Measurements from ENCODE around the gene NOL4L. TPM values are rescaled to one million over a fixed set of nuclear protein-coding genes. Genes with fewer than 3 reads are reported as not detected.
A peak's percentile ranks its signal among the peaks of the same experiment; 100 is the strongest.

Gene NOL4L
- total and polyA plus RNA-seq, 4 donors = 7.9 to 20.6 (median 12.2) TPM

GRCh38 chr20:32535316-32535952, 49.7 kb downstream of the NOL4L start:
- ATAC-seq (ENCODE audit: insufficient read depth, low FRiP score) (no peak), DNase-seq (no peak)
- Histone ChIP-seq H3K4me3 (no peak overlapping the region), H3K27me3 (ENCODE audit: control insufficient read depth in 3 of 3, insufficient read depth in 3 of 3, low read length in 2 of 3) (no peaks in the 10 kb centered on the region), H3K9me3 (ENCODE audit: control insufficient read depth in 4 of 4, insufficient read depth in 3 of 4, low read length in 3 of 4) (no peaks in the 10 kb centered on the region), H3K27ac (ENCODE audit: low read depth in 1 of 2, low read length in 1 of 2) (peak overlapping the region in 1 of 2 donors; percentile 10), H3K36me3 (ENCODE audit: control insufficient read depth in 4 of 4, insufficient read depth in 4 of 4, low read length in 4 of 4) (no peaks in the 10 kb centered on the region), H3K4me1 (ENCODE audit: control insufficient read depth in 5 of 5, insufficient read depth in 5 of 5, low read length in 5 of 5) (peaks cover 0 to 22% (median 16%) of the 10 kb centered on the region in 5 donors), H3K9ac (ENCODE audit: insufficient read depth in 1 of 2, low read length in 2 of 2) (no peak overlapping the region)
- TF ChIP-seq, protein P1, sequence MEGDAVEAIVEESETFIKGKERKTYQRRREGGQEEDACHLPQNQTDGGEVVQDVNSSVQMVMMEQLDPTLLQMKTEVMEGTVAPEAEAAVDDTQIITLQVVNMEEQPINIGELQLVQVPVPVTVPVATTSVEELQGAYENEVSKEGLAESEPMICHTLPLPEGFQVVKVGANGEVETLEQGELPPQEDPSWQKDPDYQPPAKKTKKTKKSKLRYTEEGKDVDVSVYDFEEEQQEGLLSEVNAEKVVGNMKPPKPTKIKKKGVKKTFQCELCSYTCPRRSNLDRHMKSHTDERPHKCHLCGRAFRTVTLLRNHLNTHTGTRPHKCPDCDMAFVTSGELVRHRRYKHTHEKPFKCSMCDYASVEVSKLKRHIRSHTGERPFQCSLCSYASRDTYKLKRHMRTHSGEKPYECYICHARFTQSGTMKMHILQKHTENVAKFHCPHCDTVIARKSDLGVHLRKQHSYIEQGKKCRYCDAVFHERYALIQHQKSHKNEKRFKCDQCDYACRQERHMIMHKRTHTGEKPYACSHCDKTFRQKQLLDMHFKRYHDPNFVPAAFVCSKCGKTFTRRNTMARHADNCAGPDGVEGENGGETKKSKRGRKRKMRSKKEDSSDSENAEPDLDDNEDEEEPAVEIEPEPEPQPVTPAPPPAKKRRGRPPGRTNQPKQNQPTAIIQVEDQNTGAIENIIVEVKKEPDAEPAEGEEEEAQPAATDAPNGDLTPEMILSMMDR (IDR thresholded peaks at IDR 0.05; ENCODE audit: control extremely low read depth, extremely low read depth) = no peak
- 37 to 64% methylated on average over 18 of the region's 18 CpGs for WGBS, 2 donors

DNA sequence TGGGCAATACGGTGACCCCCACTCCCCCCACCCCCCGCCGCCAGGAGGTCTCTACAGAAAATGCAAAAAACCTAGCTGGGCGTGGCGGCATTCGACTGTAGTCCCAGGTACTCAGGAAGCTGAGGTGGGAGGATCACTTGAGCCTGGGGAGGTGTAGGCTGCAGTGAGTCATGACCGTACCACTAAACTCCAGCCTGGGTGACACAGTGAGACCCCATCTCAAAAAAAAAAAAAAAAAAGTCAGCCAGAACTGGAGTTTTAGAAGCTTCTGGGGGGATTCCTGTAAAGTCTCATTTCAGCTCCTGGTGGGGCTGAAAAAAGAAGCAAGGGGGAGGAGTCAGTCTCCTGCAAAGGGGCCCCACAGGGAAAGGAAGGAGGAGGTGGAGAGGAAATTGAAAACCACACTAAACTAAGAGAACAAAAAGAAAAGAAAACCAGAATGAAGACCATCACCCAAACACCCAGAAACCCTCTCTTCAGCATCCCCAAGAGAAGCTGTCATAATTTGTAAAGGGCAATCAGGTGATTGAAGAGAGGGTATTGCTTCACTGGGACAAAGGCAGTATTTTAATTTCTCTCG, 50.4 kb downstream of the NOL4L start:
- H3K9ac ChIP-seq (ENCODE audit: insufficient read depth in 1 of 2, low read length in 2 of 2) = no peak overlapping the region
- ATAC-seq (ENCODE audit: insufficient read depth, low FRiP score) = no peak

DNA sequence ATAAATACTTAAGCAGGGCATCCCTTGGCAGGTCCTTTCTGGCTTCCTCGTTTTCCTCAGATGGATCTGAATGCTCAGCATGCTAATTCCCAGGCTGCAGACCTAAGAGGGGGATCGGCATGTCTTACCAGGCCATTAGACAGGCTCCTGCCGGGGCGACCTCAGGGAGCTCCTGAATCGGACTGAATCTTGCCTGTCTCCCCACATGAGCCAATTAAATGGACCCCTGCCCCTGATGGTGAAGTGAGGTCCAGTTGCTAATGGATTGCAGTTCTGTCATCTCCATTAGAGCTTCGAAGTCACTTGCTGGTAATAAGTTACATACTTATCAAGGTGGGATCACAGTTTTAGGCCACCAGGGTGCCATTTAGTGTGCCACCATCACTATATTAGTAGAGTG, 51.4 kb downstream of the NOL4L start:
- Histone ChIP-seq H3K9me3 (ENCODE audit: control insufficient read depth in 4 of 4, insufficient read depth in 3 of 4, low read length in 3 of 4) (no peaks in the 10 kb centered on the region), H3K27me3 (ENCODE audit: control insufficient read depth in 3 of 3, insufficient read depth in 3 of 3, low read length in 2 of 3) (no peaks in the 10 kb centered on the region), H3K4me1 (ENCODE audit: control insufficient read depth in 5 of 5, insufficient read depth in 5 of 5, low read length in 5 of 5) (peaks cover 0 to 21% (median 11%) of the 10 kb centered on the region in 5 donors), H3K27ac (ENCODE audit: low read depth in 1 of 2, low read length in 1 of 2) (no peak overlapping the region), H3K4me3 (no peak overlapping the region), H3K9ac (ENCODE audit: insufficient read depth in 1 of 2, low read length in 2 of 2) (no peak overlapping the region), H3K36me3 (ENCODE audit: control insufficient read depth in 4 of 4, insufficient read depth in 4 of 4, low read length in 4 of 4) (no peaks in the 10 kb centered on the region)
- ATAC-seq (ENCODE audit: insufficient read depth, low FRiP score) (no peak), DNase-seq (no peak)
- WGBS, 2 donors = 90 to 96% methylated on average over 6 of the region's 6 CpGs
- TF ChIP-seq, protein P1 (IDR thresholded peaks at IDR 0.05; ENCODE audit: control extremely low read depth, extremely low read depth) = no peak

More for the DNA sequence above, 50.4 kb downstream of the NOL4L start:
- 27 to 61% methylated on average over 8 of the region's 8 CpGs for WGBS, 2 donors
- Histone ChIP-seq H3K4me1 (ENCODE audit: control insufficient read depth in 5 of 5, insufficient read depth in 5 of 5, low read length in 5 of 5) (peaks cover 0 to 21% (median 16%) of the 10 kb centered on the region in 5 donors), H3K27ac (ENCODE audit: low read depth in 1 of 2, low read length in 1 of 2) (no peak overlapping the region), H3K36me3 (ENCODE audit: control insufficient read depth in 4 of 4, insufficient read depth in 4 of 4, low read length in 4 of 4) (no peaks in the 10 kb centered on the region), H3K27me3 (ENCODE audit: control insufficient read depth in 3 of 3, insufficient read depth in 3 of 3, low read length in 2 of 3) (no peaks in the 10 kb centered on the region), H3K4me3 (no peak overlapping the region), H3K9me3 (ENCODE audit: control insufficient read depth in 4 of 4, insufficient read depth in 3 of 4, low read length in 3 of 4) (no peaks in the 10 kb centered on the region)
- TF ChIP-seq, protein P1 (IDR thresholded peaks at IDR 0.05; ENCODE audit: control extremely low read depth, extremely low read depth) = no peak
- DNase-seq = no peak

Measured in lung (tissue), 12 donors.